GM20431 (cell line): ENCODE data around the gene CFAP161.
"Not testable (repeated sequence)": the region's sequence is repeated elsewhere in the genome, so short reads cannot be mapped to it uniquely, and the experiment has no call there.

Source experiments
- in situ Hi-C: fragments of 300-500 bp; cut with MseI, MboI; formaldehyde crosslinking; loops from one replicate; pipeline ENCODE4 v1.15.0; 2020; ENCODE audit warnings: low sequenced_read_pairs; ENCODE audit not compliant: unreplicated experiment

CFAP161 gene

GRCh38 chr15:81155375-81156218 is 21.5 kb downstream of the CFAP161 start:
- in situ Hi-C loops: no loop called here

DNA sequence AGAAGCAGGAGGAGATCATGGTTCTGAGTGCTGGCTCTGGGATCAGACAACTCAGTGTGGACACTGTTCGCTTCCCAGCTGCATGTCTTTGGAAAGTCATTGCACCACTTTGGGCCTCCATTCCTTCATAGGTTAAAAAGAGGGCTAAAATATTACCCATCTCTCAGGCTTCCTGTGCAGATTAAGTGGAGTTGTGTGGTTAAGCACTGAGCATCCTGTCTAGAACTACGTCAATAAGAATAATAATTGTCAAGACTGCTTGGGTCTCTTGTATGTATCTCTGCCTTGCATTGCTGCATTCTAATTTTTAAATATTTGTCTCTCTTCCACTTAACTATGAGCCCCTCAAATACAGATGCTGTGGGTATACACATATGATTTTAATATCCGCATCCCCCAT is 22.3 kb downstream of the CFAP161 start:
- in situ Hi-C loops: no loop called here

DNA sequence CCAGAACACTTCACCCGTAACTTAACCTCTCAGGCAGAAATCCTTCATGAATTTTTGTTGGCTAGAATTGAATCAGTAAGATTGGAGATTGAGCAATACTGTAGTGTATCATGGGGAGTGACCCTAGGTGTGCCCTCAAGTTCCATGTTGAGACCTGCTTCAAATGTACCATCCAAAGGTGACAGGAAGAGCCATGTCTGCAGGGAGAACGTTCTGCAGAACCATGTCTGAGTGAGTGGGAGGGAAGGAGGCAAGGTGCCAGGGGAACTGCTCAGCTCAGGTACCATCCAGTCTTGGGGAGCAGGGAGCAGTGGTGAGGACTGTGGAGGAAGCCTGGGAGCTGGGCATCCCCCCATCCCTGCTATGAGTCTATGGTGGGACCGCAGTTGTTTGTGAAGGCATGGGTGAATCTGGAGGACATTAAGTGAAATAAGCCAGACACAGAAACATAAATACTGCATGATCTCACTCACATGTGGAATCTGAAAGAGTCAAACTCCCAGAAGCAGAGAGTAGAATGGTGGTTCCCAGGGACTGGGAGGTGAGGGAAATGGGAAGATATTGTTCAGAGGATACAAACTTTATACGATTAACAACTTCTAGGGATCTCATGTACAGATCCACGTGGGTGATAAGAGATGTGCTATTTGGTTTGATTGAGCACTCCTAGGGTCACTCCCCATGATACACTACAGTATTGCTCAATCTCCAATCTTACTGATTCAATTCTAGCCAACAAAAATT is 23.3 kb downstream of the CFAP161 start:
- in situ Hi-C loops: no loop called here

GRCh38 chr15:81157939-81158223 is 23.8 kb downstream of the CFAP161 start:
- in situ Hi-C loops: no loop called here

GRCh38 chr15:81158561-81158960 is 24.5 kb downstream of the CFAP161 start:
- in situ Hi-C loops: not testable (repeated sequence)

DNA sequence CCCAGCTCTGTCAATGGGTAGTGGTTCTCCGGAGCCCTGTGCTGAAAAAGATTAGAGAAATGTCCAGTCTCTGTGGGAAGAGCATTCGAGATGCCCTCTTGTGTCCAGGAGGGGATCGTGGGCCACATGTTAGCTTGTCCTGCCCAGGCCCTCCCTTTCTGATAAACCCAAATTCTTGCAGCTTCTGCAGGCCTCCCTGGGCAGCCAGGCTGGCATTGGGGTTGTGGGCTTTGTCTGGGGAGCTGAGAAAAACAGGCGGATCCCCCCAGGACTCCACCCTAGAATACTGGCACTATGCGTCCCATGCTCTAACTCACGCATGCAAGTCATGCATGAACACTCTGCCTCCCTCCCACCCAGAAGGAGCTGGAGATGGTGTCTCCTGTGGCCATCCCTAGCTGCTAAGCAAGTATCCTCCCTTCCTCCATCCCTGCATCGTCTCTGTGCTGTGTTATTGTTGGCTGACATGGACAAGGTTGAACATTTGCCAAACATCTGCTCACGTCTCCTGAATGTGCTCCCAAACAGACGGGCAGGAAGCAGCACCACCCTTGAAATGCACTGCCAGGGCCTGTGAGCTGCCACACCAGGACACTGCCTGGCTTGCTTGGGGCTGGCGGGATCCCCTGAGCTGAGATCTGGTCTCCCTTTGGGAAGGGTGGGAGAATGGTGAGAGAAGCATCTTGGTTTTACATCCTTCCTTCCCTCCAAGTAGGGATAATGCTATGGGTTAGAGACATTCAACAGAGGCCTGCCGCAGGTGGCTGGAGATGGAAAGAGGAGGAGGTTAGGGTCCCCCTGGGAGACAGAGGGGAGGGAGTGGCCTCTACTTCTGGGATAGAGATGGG is 26.5 kb downstream of the CFAP161 start:
- in situ Hi-C loops: no loop called here

DNA sequence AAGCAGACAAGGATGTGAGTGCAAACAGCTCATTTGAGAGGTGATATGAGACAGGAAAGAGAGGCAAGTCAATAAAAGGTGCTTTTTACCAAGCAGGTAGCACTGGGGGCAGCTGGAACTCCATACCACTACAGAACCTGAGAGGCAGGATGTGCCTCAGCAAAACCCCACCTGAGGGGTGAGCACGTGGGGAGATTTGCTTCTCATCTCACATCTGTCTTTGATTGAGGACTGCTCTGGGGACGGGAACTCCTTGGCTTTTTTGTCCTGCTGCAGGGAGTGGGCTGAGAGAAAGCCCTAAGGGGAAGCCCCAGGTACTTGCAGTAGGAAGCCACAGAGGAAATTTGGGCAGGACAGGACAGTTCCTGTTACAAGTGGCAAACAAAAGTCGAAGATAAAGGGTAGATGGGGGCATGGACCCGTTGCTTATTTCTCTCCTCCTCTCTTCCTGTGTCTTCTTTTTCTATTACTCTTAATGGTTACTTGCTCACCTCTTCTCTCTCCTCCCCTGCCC is 27.1 kb downstream of the CFAP161 start:
- in situ Hi-C loops: no loop called here

DNA sequence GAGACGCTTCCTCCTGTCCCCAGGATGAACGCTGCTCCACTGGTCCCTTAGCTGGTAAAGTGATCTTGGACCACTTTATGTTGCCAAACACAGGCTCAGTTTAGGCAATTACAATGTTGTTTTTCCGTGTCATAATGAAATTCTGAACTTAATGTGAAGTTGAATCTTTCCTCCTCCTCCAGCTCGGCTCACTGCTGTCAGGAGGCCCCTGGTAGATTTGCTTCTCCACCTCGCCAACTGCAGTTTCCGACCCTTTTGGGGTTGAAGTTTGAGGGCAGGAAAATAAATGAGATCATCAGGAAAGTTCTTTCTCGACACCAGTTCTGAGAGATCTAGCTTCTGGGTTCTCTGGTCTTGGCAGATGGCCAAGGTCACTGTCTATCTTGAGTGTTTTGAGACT is 27.8 kb downstream of the CFAP161 start:
- in situ Hi-C loops: no loop called here

DNA sequence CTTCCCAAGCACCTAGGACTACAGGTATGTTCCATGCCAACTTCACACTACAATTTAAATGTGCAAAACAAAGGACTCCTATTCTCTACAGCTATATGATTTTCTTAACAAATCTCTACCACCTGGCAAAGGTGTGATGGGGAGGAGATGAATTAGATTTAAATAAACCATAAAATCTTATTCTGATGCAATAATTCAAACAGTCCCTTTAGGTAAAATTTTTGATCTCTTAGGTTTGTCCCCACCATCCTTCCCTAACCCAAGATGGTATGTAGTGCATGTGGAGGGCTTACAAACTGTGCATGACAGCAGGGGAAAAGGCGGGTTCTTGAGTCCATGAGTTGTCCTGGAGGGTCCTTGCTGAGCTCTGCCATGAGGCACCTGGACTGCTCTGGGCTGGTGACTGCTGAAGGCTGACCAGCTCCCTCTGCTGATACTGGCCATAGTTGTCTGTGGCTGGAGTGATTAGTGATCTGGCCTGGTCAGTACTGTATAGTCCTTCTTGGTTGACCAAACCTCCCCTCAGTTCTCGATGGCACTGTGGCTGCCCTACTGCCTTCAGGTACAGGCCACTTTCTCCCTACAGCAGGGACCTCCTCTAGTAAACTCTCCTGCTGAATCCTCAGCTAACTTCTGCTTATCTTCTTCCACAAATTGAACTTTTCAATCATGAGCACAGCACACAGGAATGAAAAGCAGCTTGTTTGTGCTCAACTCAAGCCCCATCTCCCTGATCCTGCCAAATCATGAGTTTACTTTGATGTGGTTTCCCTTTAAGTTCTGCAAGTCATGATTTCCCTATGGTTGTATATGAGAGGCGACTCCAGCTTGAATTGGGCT is 30.1 kb downstream of the CFAP161 start:
- in situ Hi-C loops: no loop called here

- in situ Hi-C loops: no loop called here
These were observed 31.5 kb downstream of the CFAP161 start for GRCh38 chr15:81165535-81165934.

- in situ Hi-C loops: no loop called here
These were observed 32.7 kb downstream of the CFAP161 start for GRCh38 chr15:81166636-81167305.

DNA sequence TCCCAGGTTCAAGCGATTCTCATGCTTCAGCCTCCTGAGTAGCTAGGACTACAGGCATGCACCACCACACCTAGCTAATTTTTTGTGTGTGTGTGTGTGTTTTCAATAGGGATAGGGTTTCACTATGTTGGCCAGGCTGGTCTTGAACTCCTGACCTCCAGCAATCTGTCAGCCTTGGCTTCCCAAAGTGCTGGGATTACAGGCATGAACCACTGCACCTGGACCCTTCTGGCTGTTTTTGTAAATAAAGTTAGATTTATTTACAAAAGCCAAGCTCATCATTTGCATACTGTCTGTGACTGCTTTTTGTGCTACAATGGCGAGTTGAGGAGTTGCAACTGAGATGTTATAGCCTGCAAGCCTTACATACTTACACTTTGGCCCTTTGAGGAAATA is 34.1 kb downstream of the CFAP161 start:
- in situ Hi-C loops: no loop called here

DNA sequence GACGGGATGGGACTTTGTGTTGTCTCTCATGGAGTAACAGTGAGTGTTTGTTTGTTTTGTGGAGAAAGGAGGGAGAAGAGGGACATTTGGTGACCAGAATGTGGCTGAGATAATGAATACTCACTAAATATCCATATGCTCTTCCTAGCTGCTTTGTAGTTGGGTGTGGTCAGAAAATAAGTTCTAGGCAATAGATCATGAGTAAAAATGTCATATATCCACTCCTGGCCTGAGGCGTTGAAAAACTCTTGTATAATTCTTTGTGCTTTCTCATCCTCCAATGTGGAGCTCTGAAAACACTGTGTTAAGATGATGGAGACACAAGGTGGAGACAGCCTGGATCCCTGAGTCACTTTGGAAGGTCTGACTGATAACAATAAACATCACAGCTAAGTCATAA is 34.6 kb downstream of the CFAP161 start:
- in situ Hi-C loops: no loop called here

DNA sequence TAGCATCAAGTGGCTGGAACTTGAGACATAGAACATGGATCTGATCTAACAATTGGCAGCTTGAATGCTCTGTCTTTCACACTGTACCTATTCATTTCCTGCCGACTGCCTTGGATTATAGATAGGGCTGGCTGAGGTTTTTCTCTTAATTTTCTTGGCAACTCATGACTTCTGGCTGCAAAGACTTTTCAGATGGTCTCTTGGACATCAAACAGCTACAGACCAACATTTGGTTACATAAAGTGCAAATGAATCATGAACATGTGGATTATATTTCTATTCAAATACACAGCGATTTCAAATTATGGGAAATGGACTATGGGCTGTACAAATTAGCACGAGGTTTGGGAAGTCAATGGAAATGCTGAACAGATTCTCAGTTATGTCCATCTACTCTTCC is 36.4 kb downstream of the CFAP161 start:
- in situ Hi-C loops: no loop called here

DNA sequence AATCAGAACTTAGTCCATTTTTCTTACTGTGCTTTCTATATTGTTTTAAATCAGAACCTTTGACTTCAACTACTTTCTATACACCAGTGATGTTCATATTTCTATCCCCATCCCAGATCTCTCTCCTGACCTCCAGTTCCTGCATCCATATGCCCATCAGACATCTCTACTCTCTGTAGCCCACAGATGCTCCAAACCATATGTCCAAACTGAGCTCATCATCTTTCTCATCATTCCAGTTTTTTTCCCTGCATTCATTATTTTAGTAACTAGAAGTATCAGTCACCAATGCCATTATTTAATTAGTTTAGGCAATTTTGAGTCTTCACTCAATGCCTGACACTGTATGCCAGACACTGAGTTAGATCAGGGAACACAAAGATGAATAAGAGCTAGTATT is 37.2 kb downstream of the CFAP161 start:
- in situ Hi-C loops: no loop called here

GRCh38 chr15:81174125-81174791 is 40.2 kb downstream of the CFAP161 start:
- in situ Hi-C loops: no loop called here

GRCh38 chr15:81174792-81175327 is 40.8 kb downstream of the CFAP161 start:
- in situ Hi-C loops: no loop called here

GRCh38 chr15:81175496-81175895 is 41.4 kb downstream of the CFAP161 start:
- in situ Hi-C loops: no loop called here
